HFF-Myc (cell line): Measurements from ENCODE around the gene ZNF268.
"Not testable (repeated sequence)": the region's sequence is repeated elsewhere in the genome, so short reads cannot be mapped to it uniquely, and the experiment has no call there.

ENCODE experiments used
- DNase-seq: peaks from one replicate; pipeline ENCODE4 v3.0.0-alpha.2; 2011; ENCODE audit warnings: low read depth; ENCODE audit errors: extremely low read depth
- H3K4me3 ChIP-seq: replicated peaks from 2 replicates; pipeline ENCODE4 v1.5.1; 2011; ENCODE audit warnings: low read depth, mild to moderate bottlenecking, control low read depth, low read length
- CTCF ChIP-seq: IDR thresholded peaks from 2 replicates; pipeline ENCODE4 v1.5.1; 2012; ENCODE audit warnings: mild to moderate bottlenecking, low read depth, low read length, control low read depth; ENCODE audit errors: missing control alignments

The ZNF268 gene

GRCh38 chr12:133235401-133236112 is 54.3 kb downstream of the ZNF268 start, which contains the start of gene ANHX:
Gene ANHX (minus strand): TSS chr12:133235877. CDS start chr12:133234356, 1,521 bp downstream.
- DNase-seq = no peak
- no peak for TF ChIP-seq CTCF

GRCh38 chr12:133236144-133236543 is 54.8 kb downstream of the ZNF268 start:
- no peak for TF ChIP-seq CTCF
- no peak for DNase-seq
- H3K4me3 ChIP-seq = no peak overlapping the region

More at GRCh38 chr12:133235401-133236112, 54.3 kb downstream of the ZNF268 start, which contains the start of gene ANHX:
- no peak within 1 kb of the TSS for H3K4me3 ChIP-seq

GRCh38 chr12:133236556-133236955 is 55.3 kb downstream of the ZNF268 start:
- H3K4me3 ChIP-seq = no peak overlapping the region
- DNase-seq = no peak
- TF ChIP-seq CTCF = no peak

GRCh38 chr12:133251732-133252131 is 70.4 kb downstream of the ZNF268 start:
- no peak for DNase-seq
- no peak for TF ChIP-seq CTCF

GRCh38 chr12:133255833-133256232 is 74.5 kb downstream of the ZNF268 start:
- not testable (repeated sequence) for H3K4me3 ChIP-seq, DNase-seq

More at GRCh38 chr12:133251732-133252131, 70.4 kb downstream of the ZNF268 start:
- H3K4me3 ChIP-seq = no peak overlapping the region

GRCh38 chr12:133256321-133256720 is 75.0 kb downstream of the ZNF268 start:
- TF ChIP-seq CTCF = no peak

GRCh38 chr12:133264173-133264572 is 82.9 kb downstream of the ZNF268 start:
- no peak for TF ChIP-seq CTCF
- no peak overlapping the region for H3K4me3 ChIP-seq
- DNase-seq = no peak

More at GRCh38 chr12:133256321-133256720, 75.0 kb downstream of the ZNF268 start:
- no peak overlapping the region for H3K4me3 ChIP-seq
- DNase-seq = no peak
